ENCODE data around the gene CNKSR1.

DNA sequence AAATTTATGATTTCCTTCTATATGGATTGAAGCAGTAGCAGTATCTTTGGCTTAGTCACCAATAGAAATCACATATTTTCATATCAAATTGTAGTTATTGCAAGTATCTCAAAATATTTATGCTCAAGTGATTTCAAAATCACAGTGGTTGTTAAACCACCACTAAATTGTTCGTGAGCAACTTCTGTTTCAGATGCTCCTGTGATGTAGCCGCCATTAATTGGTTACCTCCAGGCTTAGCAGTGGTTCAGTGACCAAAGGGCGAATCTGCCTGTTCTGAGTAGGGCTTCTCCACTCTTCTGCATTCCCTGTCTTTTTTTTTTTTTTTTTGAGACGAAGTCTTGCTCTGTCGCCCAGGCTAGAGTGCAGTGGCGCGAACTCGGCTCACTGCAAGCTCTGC lies 1.9 kb upstream of the CNKSR1 start:
- TF ChIP-seq, protein P1, sequence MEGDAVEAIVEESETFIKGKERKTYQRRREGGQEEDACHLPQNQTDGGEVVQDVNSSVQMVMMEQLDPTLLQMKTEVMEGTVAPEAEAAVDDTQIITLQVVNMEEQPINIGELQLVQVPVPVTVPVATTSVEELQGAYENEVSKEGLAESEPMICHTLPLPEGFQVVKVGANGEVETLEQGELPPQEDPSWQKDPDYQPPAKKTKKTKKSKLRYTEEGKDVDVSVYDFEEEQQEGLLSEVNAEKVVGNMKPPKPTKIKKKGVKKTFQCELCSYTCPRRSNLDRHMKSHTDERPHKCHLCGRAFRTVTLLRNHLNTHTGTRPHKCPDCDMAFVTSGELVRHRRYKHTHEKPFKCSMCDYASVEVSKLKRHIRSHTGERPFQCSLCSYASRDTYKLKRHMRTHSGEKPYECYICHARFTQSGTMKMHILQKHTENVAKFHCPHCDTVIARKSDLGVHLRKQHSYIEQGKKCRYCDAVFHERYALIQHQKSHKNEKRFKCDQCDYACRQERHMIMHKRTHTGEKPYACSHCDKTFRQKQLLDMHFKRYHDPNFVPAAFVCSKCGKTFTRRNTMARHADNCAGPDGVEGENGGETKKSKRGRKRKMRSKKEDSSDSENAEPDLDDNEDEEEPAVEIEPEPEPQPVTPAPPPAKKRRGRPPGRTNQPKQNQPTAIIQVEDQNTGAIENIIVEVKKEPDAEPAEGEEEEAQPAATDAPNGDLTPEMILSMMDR (IDR thresholded peaks at IDR 0.05; ENCODE audit: insufficient read depth, low read length): no peak
- TF ChIP-seq SPI1 (IDR thresholded peaks at IDR 0.05; ENCODE audit: borderline replicate concordance, low read depth) (no peak), POLR2AphosphoS5 (IDR thresholded peaks at IDR 0.05; ENCODE audit: low read depth) (no peak)
